ENCODE measurements around the gene REC114.
"Not testable (repeated sequence)": the region's sequence is repeated elsewhere in the genome, so short reads cannot be mapped to it uniquely, and the experiment has no call there.

REC114 gene

DNA sequence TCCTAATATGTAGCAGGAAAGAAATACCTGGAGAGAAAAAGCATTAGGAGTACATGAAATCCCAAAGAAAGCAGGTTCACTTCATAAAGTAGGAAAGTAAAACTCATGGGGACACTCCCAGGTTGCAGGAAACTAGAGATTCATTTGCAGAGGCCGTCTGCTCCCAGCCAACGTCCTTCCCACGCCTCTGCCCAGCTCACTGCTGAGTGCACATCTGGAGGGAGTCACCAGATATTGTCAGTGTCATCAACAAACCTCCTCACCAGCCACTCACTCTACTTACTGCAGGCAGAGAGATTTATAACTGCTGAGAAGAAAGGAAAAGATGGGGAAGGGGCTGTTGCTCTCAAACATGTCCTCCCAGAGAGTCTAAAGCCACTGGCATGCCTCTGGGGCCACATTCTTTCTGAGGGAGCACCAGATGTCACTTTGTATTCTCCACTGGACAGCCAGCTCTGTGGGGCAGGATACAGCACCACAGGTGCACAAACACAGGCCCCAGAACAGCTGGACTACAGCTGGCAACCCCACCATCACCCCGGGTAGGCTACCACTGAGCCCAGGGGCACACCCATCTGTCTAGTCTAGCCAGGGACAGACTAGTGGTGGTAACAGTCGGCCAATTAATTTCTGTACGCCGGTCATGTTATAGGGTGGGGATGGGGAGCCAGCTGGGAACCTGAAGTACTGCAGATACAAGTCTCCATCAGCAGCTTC is 125.8 kb downstream of the REC114 start:
- no peak for DNase-seq
- intact Hi-C loops (cut with DNase I), result loop anchor here (5.0 kb wide), 1 partner anchor 69 kb away; no protein-coding TSS in a partner anchor

DNA sequence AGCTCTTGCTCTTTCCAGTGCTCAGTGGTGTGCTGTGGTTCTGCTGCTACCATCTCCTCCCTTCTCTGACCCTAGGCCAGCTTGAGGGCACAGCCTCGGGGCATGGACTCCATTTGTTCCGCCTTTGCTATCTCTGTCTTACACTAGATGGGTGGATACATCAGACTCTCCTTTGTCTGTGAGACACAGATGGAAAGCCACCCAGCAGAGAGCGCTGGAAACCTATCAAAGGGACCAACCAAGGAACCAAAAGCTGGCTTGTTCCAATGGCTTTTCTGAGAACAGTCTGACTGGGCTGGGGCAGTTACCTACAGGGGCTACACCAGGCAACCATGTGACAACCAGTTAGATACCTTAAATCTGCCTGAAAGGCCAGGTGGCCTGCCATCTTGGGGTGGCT is 126.4 kb downstream of the REC114 start:
- intact Hi-C loops (cut with DNase I), result loop anchor here (5.0 kb wide), 1 partner anchor 68 kb away; no protein-coding TSS in a partner anchor
- no peak for DNase-seq

- intact Hi-C loops (cut with DNase I), result no loop called here
Measured at GRCh38 chr15:73570355-73571032, 127.5 kb downstream of the REC114 start.

GRCh38 chr15:73571346-73571745 is 128.4 kb downstream of the REC114 start:
- intact Hi-C loops (cut with DNase I), result no loop called here

More at GRCh38 chr15:73570355-73571032, 127.5 kb downstream of the REC114 start:
- no peak for DNase-seq

DNA sequence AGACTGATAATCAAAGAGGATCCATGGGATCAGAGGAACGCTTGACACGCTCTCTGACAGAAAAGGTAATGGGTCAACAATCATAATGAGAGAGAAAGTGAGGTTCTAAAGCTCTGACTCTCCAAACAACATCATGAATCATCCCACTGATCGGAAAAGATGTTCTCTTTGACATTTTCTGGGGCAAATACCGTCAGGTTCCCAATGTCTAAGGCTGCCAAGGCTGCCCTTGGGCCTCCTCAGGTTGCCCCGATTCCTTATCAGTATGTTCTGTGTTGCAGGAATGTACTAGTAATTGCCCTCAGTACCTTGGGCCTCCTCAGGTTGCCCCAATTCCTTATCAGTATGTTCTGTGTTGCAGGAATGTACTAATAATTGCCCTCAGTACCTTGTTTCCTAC is 129.3 kb downstream of the REC114 start:
- intact Hi-C loops (cut with DNase I), result no loop called here

More at GRCh38 chr15:73571346-73571745, 128.4 kb downstream of the REC114 start:
- peak in 41 of 42 donors; percentile 28 to 92 (median 68) for DNase-seq

GRCh38 chr15:73573037-73573436 is 130.1 kb downstream of the REC114 start:
- DNase-seq, result no peak
- intact Hi-C loops (cut with DNase I), result no loop called here

More for the DNA sequence above, 129.3 kb downstream of the REC114 start:
- no peak for DNase-seq

- intact Hi-C loops (cut with DNase I), result no loop called here
- DNase-seq, result no peak
Measured at GRCh38 chr15:73573572-73573971, 130.6 kb downstream of the REC114 start.

- DNase-seq, result no peak
- intact Hi-C loops (cut with DNase I), result no loop called here
Measured at GRCh38 chr15:73575636-73576247, 132.8 kb downstream of the REC114 start.

DNA sequence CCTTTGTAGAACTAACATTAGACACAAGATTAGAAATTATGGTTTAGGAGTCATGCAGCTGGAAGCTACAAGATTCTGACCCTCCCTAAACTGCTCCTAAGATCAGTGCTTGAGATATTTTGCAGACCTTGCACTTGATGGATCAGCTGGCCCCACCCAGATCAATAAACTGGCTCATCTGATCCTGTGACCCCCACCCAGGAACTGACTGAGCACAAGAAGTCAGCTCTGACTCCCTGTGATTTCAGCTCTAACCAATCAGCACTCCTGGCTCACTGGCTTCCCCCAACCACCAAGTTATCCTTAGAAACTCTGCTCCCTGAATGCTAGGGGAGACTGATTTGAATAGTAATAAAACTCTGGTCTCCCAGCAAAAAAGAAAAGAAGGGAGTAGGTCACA is 134.6 kb downstream of the REC114 start:
- DNase-seq; intact Hi-C loops (cut with DNase I): not testable (repeated sequence)

DNA sequence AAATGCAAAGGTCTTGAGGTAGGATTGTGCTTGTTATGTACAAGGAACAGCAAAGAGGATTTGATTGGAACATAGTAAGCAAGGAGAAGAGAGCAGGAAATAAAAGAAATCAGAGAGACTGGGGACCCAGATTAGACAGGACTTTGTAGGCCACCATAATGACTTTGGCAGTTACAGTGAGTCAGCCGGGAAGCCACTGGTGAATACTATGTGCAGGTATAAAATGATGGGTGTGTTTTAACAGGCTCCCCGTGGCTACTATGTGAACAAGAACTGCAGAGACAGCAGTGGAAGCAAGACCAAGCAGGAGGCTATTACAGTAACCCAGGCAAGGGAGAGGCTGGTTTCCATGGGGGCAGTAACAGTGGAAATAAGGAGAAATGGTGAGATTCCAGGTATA is 135.1 kb downstream of the REC114 start:
- DNase-seq, result no peak
- intact Hi-C loops (cut with DNase I), result no loop called here

DNA sequence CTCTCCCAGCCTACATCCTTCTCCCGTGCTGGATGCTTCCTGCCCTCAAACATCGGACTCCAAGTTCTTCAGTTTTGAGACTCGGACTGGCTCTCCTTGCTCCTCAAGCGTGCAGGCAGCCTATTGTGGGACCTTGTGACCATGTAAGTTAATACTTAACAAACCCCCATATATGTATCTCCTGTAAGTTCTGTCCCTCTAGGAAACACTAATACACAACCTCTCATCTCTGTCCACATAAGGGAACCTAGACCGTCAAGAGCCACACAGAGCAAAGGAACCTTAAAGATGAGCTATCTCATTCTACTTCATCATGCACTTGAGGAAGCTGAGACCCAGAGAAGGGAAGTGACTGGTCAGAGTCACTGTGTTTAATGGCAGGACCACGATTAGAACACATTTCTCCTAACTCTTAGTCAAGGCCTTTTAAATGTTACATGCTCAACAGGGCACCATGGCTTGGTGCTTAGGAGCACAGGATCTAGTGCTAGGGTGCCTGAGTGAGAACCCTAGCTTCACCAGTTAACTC is 140.0 kb downstream of the REC114 start:
- DNase-seq, result no peak
- intact Hi-C loops (cut with DNase I), result no loop called here

DNA sequence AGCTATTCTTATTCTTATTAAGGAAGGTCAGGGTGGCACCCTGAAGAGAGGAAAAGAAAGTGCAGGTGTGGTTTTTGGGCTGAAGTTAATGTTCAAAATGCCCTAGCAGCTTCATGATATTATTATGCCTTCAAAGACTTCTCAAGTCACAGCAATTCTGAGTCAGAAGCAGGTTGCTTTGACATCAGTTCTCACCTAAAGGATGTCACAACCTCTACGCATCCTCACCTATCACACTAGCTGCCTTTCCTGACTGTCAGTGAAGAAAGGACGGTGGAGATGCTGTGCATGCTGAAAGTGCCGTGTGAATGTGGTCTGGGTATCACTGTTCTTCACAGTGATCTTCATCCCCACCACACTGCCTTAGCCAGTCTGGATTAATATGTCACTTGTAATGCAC is 140.6 kb downstream of the REC114 start:
- intact Hi-C loops (cut with DNase I), result no loop called here
- DNase-seq, result no peak

DNA sequence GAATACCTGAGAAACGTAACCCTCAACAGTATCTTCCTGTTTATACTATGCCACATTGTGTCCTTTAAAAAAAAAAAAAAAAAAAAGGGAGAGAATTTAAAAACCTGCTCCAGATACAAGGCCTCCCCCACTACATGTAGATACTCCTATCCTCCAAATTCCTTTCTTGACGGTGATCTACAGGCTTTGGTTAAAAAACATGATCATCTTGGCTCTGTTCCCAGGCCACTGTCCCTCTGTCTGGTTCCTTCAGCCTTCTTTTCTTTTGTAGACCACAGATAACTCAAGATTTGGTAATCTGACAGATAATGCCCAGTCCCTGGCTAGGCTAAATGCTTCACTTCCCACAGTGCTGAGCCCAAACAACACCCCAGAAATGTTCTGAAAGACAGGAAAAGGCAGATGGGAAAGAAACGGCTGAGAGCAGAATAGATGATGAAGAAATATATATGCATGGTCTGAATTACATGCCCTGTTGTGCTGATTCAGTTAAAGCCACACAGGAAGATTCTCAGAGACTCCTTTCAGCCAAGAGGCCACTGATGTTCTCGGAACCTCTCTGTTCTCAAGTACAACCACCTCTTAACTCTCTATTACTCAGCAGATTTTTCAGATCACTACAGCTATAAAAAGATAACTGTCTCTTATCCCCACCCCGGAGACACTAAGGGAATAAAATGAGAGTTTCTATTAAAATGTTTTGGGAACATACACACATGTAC is 141.9 kb downstream of the REC114 start:
- DNase-seq, result no peak
- intact Hi-C loops (cut with DNase I), result no loop called here

- intact Hi-C loops (cut with DNase I), result no loop called here
- DNase-seq, result no peak
Measured at GRCh38 chr15:73585871-73586654, 143.1 kb downstream of the REC114 start.

DNA sequence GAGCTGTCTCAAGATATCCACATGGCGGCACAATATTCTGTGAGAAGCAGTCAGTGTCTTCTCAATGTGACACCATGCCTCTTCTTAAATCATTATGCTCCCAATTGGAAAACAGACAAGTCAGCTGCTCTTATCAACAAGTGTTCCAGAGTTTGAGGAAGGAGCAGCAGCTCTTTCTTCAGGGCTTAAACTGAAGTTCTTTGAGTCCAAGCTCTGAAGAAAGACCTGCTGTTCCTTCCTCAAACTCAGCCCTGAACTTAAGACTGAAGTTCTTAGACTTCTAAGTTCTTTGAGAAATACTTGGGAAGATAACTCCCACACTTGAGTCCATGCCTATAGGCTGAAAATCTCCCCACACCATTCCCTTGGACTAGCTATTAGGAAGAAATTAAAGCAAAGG is 146.8 kb downstream of the REC114 start:
- no peak for DNase-seq
- intact Hi-C loops (cut with DNase I), result no loop called here

DNA sequence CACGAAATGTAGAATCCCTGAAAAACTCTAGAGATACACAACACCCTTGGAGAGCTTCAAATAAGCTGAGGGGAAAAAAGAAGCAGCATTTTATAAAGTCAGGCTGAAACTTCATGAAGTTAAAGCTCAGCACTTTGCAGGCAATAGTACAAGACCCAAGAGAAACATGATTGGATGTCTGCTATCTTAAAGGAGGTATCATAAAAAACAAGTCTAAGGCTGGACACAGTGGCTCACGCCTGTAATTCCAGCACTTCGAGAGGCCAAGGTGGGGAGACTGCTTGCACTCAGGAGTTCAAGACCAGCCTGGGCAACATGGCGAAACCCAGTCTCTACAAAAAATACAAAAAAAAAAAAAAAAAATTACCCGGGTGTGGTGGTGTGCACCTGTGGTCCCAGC is 147.3 kb downstream of the REC114 start:
- intact Hi-C loops (cut with DNase I), result no loop called here
- no peak for DNase-seq

DNA sequence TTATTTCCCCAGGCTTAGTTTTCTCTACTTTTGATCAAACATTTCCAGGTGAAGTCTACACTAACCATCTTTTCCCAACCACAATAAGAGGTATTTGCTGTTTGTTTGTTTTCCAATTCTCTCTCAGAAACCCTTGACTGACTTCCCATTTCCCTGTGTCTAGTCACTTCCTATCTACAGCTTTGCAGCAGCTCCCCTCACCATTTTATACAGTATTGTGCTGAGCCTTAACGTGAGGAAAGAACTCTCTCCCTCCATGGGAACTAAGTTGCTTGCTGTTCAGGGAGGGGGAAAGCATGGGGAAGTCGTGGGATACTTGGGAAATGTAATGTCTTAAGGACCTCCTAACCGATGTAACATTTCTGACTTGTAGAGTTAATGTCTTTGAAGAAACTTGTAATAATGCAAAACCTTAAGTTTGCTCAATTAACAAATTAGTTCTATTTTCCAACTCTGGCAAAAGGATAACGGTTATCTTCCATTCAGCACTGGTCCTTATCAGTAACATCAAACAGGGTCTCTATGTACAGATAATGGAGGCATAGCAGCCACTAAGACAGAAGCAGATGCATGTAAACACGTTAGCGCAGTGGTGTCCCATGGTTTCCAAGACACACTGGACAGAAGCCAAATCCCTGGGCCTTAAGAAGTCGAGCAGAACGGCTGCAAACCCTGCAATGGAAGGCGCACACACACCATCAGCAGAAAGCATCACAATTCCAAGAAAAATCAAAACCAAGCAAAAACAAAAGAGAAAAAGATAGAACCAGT is 150.5 kb downstream of the REC114 start:
- DNase-seq, result peak in 1 of 42 donors; percentile 48
- intact Hi-C loops (cut with DNase I), result no loop called here

GRCh38 chr15:73594109-73594508 is 151.1 kb downstream of the REC114 start:
- intact Hi-C loops (cut with DNase I), result no loop called here

More at GRCh38 chr15:73594109-73594508, 151.1 kb downstream of the REC114 start:
- DNase-seq, result no peak

Measured in head of caudate nucleus (tissue), 42 donors.